GM12878 (cell line): Measurements from ENCODE around the gene CTSD. TPM values are rescaled to one million over a fixed set of nuclear protein-coding genes. Genes with fewer than 3 reads are reported as not detected.

Source experiments
- ATAC-seq: fragments of 200-7000 bp; cut with Tn5 transposase; 3 replicates; pipeline ENCODE4 v1.9.1; 2020; ENCODE audit warnings: mild to moderate bottlenecking, moderate library complexity
- BruUV-seq: library from RNA; stranded (reverse); fragments of 400-500 nt; replicated peaks from 2 replicates; lab custom pipeline; 2021; lab: Mats Ljungman, UMichigan
- CTCF ChIA-PET: fragments of 300-600 bp; sonication (Branson Sonifier 250); formaldehyde crosslinking; extraction: SDS; loops from one replicate; lab custom pipeline; 2021; ENCODE audit warnings: inconsistent platforms; lab: Yijun Ruan, JAX
- POLR2A ChIA-PET: fragments of 350-600 bp; formaldehyde crosslinking; extraction: SDS; loops from one replicate; lab custom pipeline; 2021; ENCODE audit warnings: inconsistent platforms; lab: Charles Lee
- RAD21 ChIA-PET: fragments of 300-600 bp; sonication (Branson Sonifier 250); formaldehyde crosslinking; loops from one replicate; lab custom pipeline; 2023; ENCODE audit warnings: antibody characterized with exemption; ENCODE audit not compliant: unreplicated experiment; lab: Charles Lee
- SMC1A ChIA-PET: fragments of 300-600 bp; sonication (Branson Sonifier 250); formaldehyde crosslinking; loops from one replicate; lab custom pipeline; 2023; ENCODE audit not compliant: unreplicated experiment, uncharacterized antibody; lab: Charles Lee
- DNase-seq: peaks from one replicate; pipeline ENCODE4 v3.0.0-alpha.2; 2011; ENCODE audit warnings: low read depth, low spot score
- FAIRE-seq: peaks from 3 replicates; lab custom pipeline; 2011; peaks lifted over from hg19 to GRCh38; lab: Jason Lieb, UNC
- H2AFZ ChIP-seq: 2 replicates; pipeline ENCODE4 v1.6.0; 2011; ENCODE audit warnings: low read depth, low read length, control low read depth; ENCODE audit not compliant: control insufficient read depth
- H3K27ac ChIP-seq: 2 replicates; pipeline ENCODE4 v1.5.1; 2011; ENCODE audit warnings: control low read depth; ENCODE audit not compliant: control insufficient read depth, insufficient read depth
- H3K27me3 ChIP-seq, 2 experiments: replicated peaks in 1 of 2; 2 replicates each; pipeline versions ENCODE4 v1.6.0 to v1.6.1; 2011; ENCODE audit warnings: low read length in 1 of 2; ENCODE audit not compliant: control insufficient read depth in 2 of 2, insufficient read depth in 2 of 2
- H3K36me3 ChIP-seq, 2 experiments: 2 replicates each; pipeline ENCODE4 v1.5.1; 2011; ENCODE audit warnings: low read length in 1 of 2; ENCODE audit not compliant: control insufficient read depth in 2 of 2, insufficient read depth in 2 of 2
- H3K4me1 ChIP-seq: 2 replicates; pipeline ENCODE4 v1.6.1; 2011; ENCODE audit warnings: mild to moderate bottlenecking, low read length, moderate library complexity, mixed read lengths; ENCODE audit not compliant: control insufficient read depth, insufficient read depth
- H3K4me2 ChIP-seq: 2 replicates; pipeline ENCODE4 v1.6.0; 2011; ENCODE audit warnings: control low read depth; ENCODE audit not compliant: control insufficient read depth, insufficient read depth
- H3K4me3 ChIP-seq: fragments of 200-600 bp; sonication (generic); 2 replicates; pipeline ENCODE4 v1.5.1; 2016
- H3K79me2 ChIP-seq: 2 replicates; pipeline ENCODE4 v1.6.0; 2011; ENCODE audit warnings: low read length; ENCODE audit not compliant: control insufficient read depth, insufficient read depth
- H3K9ac ChIP-seq: 2 replicates; pipeline ENCODE4 v1.8.0; 2011; ENCODE audit warnings: low read length, control low read depth, mixed read lengths; ENCODE audit not compliant: control insufficient read depth, insufficient read depth
- H3K9me3 ChIP-seq: replicated peaks from 3 replicates; pipeline ENCODE4 v1.5.1; 2011; ENCODE audit warnings: mild to moderate bottlenecking, low read length; ENCODE audit not compliant: control insufficient read depth, insufficient read depth
- H4K20me1 ChIP-seq: 2 replicates; pipeline ENCODE4 v1.6.0; 2011; ENCODE audit not compliant: control insufficient read depth, insufficient read depth
- BMI1 ChIP-seq: fragments of 450-650 bp; IDR thresholded peaks from 2 replicates; pipeline ENCODE4 v1.6.1; 2016; ENCODE audit warnings: mild to moderate bottlenecking, moderate library complexity, borderline replicate concordance
- CHD2 ChIP-seq: IDR thresholded peaks from 2 replicates; pipeline ENCODE4 v1.6.1; 2011; ENCODE audit warnings: low read depth, low read length, improper control_type of control experiment, borderline replicate concordance
- HCFC1 ChIP-seq: fragments of 150-350 bp; IDR thresholded peaks from 2 replicates; pipeline ENCODE4 v1.6.1; 2014; ENCODE audit warnings: low read length
- MYB ChIP-seq: fragments of 150-350 bp; IDR thresholded peaks from 2 replicates; pipeline ENCODE4 v1.6.1; 2014; ENCODE audit warnings: mild to moderate bottlenecking, low read depth, low read length, borderline replicate concordance
- NFYB ChIP-seq: IDR thresholded peaks from 2 replicates; pipeline ENCODE4 v1.6.1; 2011; ENCODE audit warnings: low read depth, mild to moderate bottlenecking, low read length, improper control_type of control experiment, moderate library complexity; ENCODE audit not compliant: insufficient read depth
- ZBTB11 ChIP-seq: fragments of 450-650 bp; formaldehyde crosslinking; IDR thresholded peaks from 2 replicates; pipeline ENCODE4 v1.5.0; 2022; ENCODE audit warnings: mild to moderate bottlenecking, missing genetic modification characterization
- ZNF274 ChIP-seq: IDR thresholded peaks from one replicate; pipeline ENCODE4 v1.8.0; 2011; ENCODE audit not compliant: insufficient read length, insufficient read depth
- ZNF384 ChIP-seq: IDR thresholded peaks from 2 replicates; pipeline ENCODE4 v1.6.1; 2012; ENCODE audit warnings: low read depth, mild to moderate bottlenecking, low read length, improper control_type of control experiment, borderline replicate concordance
- ZNF622 ChIP-seq: fragments of 450-650 bp; IDR thresholded peaks from 2 replicates; pipeline ENCODE4 v1.6.1; 2017; ENCODE audit warnings: mild to moderate bottlenecking, inconsistent platforms
- WGBS: methylation state at CpG from one replicate; pipeline ENCODE4 v1.1.6; 2016; ENCODE audit warnings: low lambda C conversion rate; ENCODE audit not compliant: insufficient replicate concordance, insufficient coverage; ENCODE audit errors: missing lambda C conversion rate; 5-methylcytosine and 5-hydroxymethylcytosine counted together
- in situ Hi-C: fragments of 300-500 bp; cut with MboI; formaldehyde crosslinking; loops from 9 replicates; pipeline ENCODE4 v1.14.3; 2018; ENCODE audit warnings: mixed read lengths
- intact Hi-C: fragments of 100-400 bp; cut with micrococcal nuclease; formaldehyde crosslinking; loops from one replicate; pipeline ENCODE4 v1.14.2; 2022; ENCODE audit not compliant: unreplicated experiment
- polyA plus RNA-seq, 11 experiments: library from polyadenylated mRNA; depleted of rRNA in 4 of 11; unstranded in 6 of 11; stranded (reverse) in 5 of 11; fragments of >200 nt; fragmentation: Nextera tagmentation in 4 of 11; fragmentation: Illumina TruSeq in 1 of 11; extraction: Ambion mirVana in 4 of 11; extraction: Trizol in 1 of 11; gene quantifications; 1 replicate in 1 of 11; 2 replicates in 10 of 11; pipeline versions ENCODE4 v1.2.1 to v1.2.3, GENCODE V29; 2011 to 2016; ENCODE audit warnings: inconsistent platforms in 2 of 11, missing spikeins in 2 of 11, low read depth in 1 of 11
- total RNA-seq, 4 experiments: library from RNA; depleted of rRNA in 3 of 4; stranded (reverse); fragments of >200 nt in 3 of 4; fragmentation: Illumina TruSeq in 1 of 4; extraction: Trizol in 1 of 4; gene quantifications; 2 replicates each; pipeline versions ENCODE4 v1.2.1 to v1.2.3, GENCODE V29; 2013 to 2021

CTSD gene
- total and polyA plus RNA-seq, 10 of the 15 experiments (the other 5 are each of a cell fraction or from before 2014, with no cell fraction given) = 0.42 to 54.6 (median 25.0) TPM

GRCh38 chr11:1744137-1744886, 19.4 kb downstream of the CTSD start:
- no peaks in the 10 kb centered on the region for H3K36me3 ChIP-seq
- no TSS peak for BruUV-seq
- in situ Hi-C loops = no loop called here
- no peak for TF ChIP-seq ZNF274
- TF ChIP-seq NFYB = no peak
- TF ChIP-seq ZNF384 = no peak
- no peak for TF ChIP-seq ZBTB11 (CRISPR knock-in tag)
- no peak for TF ChIP-seq BMI1
- no peak for TF ChIP-seq HCFC1
- no peak for TF ChIP-seq CHD2
- TF ChIP-seq MYB = no peak
- no peak for TF ChIP-seq ZNF622
- TF ChIP-seq, all 136 proteins: peak for 0
- Histone ChIP-seq H3K27ac (no peak overlapping the region), H3K79me2 (no peaks in the 10 kb centered on the region), H3K9me3 (no peaks in the 10 kb centered on the region; the same call in 2 of the 3 replicates), H3K4me1 (no peaks in the 10 kb centered on the region), H2AFZ (no peak overlapping the region), H3K4me2 (no peak overlapping the region), H3K4me3 (no peak overlapping the region), H3K27me3 (no peaks in the 10 kb centered on the region; a peak in 1 of 4 replicates), H4K20me1 (no peaks in the 10 kb centered on the region), H3K9ac (no peak overlapping the region)
- RAD21 ChIA-PET = no interaction called here
- POLR2A ChIA-PET = no interaction called here
- no peak for ATAC-seq
- DNase-seq = no peak
- intact Hi-C loops = no loop called here
- SMC1A ChIA-PET = no interaction called here
- CTCF ChIA-PET = no interaction called here
- FAIRE-seq = no peak
- 76% methylated on average over 23 of the region's 23 CpGs for WGBS
